Measurements from ENCODE around the gene HAS3.

Gene HAS3

DNA sequence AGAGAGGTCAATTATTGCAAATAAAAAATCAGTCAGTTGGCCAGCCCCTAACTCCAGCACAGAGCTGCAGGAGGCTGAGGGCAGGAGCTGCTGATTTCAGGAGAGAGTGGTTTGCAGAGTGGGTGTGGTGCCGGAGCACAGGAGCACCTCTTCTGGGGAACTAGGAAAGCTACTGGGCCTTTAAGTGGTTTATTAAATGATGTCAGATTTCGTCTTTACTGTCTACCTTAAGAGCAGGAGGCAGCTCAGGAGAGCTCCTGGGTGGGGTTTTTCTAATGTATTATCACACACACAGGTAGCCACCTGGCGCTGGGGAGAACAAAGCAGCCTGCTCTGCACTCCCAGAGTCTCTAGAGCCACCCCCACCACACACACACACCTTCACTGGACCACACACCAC, 11.5 kb upstream of the HAS3 start:
- DNase-seq (ENCODE audit: low read depth in 2 of 2): no peak

DNA sequence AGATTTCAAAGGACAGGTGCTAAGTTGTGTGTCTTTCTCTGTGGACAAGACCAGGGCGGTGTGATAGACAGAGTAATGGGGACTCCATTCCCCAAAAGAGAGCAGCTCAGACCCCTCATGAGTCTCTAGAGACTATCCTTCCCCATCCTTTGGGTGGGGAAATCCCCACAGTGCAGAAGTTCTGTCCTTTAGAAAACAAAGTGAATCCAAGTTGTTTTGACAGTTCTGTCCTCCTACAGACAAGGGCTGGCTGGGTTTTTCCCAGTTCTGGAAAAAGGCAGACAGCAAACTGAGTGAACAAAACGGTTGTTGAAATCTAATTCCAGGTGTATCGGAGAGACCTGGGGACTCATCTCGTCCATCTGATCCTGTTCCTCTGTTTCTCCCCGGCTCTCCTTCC, 11.0 kb upstream of the HAS3 start:
- DNase-seq (ENCODE audit: low read depth in 2 of 2): no peak

DNA sequence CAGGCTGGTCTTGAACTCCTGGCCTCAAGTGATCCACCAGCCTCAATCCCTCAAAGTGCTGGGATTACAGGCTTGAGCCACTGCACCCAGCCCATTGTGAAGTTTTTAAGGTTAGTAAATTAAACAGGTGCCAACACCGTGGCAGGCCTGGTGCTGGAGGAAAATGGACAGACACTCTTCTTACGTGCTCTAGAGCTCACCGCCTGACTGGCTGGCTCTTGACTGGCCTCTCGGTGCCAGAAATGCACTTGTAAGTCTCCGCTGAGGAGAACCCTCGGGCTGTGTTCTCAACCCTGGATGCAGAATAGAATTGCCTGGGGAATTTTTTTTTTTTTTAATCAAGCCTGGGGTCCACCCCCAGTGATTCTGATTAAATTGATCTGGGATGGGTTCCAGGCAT, 10.3 kb upstream of the HAS3 start:
- no peak for DNase-seq (ENCODE audit: low read depth in 2 of 2)

DNA sequence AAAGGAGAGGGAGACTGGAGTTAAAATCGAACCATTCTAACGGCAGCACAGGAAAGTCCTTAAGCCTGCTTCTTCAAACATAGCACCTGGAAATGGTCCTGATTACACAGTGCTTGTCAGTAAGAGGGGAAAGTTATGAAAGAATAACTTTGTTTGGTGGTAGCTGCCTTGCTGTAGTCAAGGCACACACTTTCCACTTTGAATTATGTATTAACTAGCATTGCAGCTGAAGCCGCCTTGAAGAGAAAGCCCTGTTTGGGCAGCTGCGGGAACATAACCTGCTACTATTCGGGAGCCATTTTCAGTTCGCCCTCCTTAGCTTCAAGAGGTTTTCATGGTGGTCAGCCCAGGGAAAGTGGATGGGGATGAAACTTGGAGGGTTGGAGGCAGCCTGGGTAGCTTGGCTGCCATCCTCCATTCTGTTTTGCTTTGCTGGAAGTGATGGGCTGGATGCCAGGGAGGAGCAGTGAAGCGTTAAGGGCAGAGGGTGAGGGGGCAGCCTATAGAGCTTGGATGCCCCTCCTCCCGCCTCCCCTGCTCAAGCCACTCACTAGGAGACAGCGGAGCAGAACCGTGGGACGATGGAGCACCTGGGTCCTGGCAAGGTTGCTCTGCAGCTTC, 5.3 kb upstream of the HAS3 start:
- DNase-seq (ENCODE audit: low read depth in 2 of 2): no peak

DNA sequence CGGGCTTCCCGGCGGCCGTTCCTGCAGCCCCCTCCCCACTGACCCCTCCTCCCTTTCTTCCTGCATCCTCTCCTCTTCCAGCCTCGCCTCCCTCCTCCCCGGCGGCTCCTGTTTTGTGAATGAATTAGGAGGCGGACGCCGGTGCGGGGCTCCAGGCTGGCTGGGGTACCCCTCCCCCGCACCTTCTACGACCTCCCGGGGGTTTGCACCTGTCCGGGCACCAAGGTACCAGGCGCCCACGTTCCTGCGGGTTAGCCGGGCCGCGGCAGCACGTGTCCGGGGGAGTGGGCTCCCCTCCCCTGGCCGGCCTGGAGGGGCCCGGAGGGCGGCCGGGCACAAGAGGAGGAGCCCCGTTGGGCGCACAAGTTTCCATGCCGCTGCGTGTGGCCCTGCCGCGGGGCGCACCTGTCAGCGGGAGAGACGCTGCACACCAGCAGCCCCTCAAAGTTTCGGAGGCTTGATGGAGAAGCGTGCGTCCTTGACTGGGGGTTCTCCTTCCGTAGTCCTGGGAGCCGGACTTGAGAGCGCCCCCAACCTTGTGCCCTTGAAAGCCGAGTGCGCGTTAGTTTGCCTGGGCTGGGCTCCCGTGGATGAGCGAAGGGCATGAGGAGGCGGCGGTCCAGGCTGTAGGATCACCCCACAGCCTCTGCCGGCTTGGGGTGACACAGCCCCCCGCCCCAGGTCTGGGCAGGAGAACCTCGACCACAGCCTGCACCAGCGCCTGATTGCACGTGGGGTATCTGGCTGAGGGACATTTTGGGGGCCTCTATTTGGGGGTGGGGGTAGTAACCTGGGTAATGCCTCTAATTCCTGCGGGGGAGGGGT, 1.2 kb downstream of the HAS3 start:
- DNase-seq (ENCODE audit: low read depth in 2 of 2): no peak

DNA sequence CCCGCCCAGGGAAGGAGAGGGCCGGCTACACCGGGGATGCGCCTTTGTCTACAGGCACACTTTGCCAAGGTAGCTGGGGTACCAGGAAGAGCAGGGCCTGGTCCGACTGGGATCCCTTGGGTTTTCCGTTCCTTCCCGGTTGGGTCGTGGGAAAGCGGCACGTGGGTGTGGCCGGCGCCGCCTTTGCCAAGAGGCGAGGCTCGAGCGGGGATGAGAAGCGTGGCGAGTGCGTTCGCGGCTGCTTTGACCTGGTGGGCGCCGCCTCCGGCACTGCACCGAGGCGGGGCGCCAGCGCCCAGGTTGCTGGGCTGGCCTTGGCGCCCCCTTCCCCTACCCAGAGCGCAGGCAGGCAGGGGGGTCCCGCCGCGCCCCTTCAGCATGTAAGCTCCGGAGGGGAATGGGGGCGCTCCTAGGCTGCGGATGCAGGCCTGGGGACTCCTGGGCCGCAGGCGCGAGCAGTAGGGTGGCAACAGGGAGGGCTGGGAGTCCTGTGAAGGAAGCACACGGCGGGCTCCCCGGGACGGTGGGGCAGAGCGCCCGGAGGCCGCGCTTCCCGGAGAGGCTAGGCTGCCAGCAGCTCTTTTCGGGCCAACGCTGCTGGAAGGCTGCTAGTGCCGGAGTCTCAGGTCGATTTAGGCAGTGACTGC, 2.0 kb downstream of the HAS3 start:
- no peak for DNase-seq (ENCODE audit: low read depth in 2 of 2)

DNA sequence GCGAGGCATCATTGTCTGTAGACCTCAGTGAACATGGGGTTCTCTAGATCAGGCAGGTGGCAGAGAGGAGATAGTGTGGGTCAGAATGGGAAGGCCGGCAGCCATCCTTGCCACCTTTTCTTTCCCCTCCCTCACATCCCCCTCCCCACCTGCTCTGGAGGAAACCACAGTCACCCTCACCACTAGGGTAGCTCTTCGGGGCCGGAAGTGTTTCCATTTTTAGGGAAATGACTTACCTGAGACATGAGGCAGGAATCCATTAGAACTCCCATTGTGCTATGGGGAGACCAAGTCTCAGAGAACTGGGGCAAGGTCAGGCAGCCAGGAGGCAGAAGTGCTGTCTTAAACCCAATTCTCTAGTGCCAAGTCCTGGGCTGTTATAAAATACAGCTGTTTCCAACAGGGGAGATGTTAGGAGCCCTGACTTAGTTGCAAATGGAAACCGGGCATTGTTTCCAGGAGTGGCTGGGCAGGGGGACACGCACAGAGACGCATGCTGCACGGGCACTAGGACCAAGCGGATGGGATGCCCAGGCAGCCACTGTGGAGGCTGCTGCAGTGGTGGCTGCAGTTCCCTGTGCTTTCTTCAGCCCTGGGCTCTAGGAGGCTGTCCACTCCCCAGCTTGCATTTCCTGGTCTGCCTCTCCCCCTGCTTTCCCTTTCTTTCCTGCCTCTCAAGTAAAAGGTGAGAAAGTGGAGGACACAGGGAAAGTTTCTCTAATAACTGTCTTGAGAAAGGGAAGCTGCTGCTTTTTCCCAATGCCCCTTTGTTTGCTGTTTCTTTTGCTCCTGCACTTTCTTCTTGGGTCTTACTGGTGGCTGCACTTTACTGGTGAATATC, 2.8 kb downstream of the HAS3 start:
- DNase-seq (ENCODE audit: low read depth in 2 of 2): no peak

DNA sequence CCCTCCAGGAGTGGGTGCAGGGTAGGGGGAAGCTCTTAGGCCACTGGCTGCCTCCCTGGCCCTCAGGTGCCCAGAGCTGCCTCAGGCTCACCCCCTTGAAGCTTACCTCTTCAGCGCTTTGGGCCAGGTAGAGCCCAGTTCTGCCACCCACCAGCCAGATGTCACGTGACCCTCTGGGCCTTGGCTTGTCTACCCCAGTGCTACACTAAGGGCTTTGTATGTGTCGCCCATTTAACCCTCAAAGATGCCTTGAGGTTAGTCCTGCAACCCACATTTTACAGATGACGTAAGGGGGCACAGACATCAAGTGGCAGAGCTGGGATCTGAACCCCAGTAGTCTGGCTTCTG, 3.4 kb downstream of the HAS3 start:
- DNase-seq (ENCODE audit: low read depth in 2 of 2): no peak

DNA sequence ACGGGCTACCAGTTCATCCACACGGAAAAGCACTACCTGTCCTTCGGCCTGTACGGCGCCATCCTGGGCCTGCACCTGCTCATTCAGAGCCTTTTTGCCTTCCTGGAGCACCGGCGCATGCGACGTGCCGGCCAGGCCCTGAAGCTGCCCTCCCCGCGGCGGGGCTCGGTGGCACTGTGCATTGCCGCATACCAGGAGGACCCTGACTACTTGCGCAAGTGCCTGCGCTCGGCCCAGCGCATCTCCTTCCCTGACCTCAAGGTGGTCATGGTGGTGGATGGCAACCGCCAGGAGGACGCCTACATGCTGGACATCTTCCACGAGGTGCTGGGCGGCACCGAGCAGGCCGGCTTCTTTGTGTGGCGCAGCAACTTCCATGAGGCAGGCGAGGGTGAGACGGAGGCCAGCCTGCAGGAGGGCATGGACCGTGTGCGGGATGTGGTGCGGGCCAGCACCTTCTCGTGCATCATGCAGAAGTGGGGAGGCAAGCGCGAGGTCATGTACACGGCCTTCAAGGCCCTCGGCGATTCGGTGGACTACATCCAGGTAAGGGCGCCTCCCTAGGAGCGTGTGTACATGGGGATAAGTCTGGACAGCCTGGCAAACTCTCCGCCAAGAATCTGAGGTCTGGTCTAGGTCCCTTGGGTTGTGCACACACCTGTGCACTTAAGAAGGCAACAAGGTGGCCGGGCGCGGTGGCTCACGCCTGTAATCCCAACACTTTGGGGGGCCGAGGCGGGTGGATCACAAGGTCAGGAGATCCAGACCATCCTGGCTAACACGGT, 4.2 kb downstream of the HAS3 start:
- DNase-seq (ENCODE audit: low read depth in 2 of 2): no peak

DNA sequence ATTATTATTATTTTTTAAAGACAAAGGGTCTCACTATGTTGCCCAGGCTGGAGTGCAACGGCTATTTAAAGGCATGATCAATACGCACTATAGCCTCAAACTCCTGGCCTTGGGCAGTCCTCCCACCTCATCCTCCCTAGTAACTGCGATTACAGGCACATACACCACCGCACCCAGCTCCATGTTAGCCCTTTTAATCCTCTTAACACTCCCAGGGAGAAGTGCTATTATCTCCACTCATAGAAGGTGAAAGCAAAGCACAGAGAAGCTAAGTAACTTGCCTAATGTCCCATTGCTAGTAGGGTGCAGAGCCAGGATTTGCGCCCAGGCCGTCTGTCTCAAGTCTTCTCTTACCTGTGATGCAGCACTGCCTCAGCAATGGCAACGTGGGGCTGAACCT, 5.0 kb downstream of the HAS3 start:
- DNase-seq (ENCODE audit: low read depth in 2 of 2): no peak

DNA sequence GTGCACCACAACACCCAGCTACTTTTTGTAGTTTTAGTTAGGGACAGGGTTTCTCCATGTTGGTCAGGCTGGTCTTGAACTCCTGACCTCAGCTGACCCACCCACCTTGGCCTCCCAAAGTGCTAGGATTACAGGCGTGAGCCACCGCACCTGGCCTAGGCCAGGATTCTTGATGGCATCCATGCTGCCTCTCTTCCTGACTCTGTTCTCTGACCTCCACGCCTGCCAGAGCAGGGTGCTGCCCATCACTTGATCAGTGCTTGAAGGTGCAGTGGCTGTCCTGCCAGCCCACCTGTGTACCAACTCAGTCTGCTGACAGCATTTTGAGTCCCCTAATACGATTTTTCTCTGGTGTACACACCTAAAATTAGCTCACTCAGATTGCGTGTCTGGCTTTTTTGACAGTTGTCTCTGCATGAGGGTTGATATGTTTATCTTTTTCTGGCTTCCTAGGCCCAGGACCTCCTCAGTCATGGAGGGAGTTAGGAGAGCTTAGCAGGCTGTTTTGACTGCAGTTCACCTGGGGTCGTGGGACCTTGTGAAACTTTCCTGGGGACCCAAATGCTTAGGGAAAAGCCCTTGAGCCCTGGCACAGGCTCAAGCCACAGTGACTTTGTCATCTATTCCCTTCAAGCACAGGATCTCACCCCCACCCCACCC, 5.9 kb downstream of the HAS3 start:
- no peak for DNase-seq (ENCODE audit: low read depth in 2 of 2)

DNA sequence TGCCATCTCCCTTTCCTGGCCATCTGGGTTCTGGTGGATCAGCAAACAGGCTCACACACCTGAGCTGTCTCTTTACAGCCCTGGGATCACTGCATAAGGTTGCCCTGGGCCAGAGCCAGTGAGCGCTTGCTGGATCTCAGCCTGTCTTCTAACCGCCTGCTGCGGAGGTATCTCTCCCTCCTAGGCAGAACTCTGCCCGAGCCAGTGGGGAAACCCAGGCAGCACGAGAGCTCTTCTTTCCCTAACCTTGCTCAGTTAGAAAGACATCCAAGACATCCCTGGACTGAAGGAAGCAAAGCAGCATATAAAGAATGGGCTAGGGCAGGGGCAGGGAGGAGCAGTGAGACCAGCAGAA, 6.4 kb downstream of the HAS3 start:
- no peak for DNase-seq (ENCODE audit: low read depth in 2 of 2)

DNA sequence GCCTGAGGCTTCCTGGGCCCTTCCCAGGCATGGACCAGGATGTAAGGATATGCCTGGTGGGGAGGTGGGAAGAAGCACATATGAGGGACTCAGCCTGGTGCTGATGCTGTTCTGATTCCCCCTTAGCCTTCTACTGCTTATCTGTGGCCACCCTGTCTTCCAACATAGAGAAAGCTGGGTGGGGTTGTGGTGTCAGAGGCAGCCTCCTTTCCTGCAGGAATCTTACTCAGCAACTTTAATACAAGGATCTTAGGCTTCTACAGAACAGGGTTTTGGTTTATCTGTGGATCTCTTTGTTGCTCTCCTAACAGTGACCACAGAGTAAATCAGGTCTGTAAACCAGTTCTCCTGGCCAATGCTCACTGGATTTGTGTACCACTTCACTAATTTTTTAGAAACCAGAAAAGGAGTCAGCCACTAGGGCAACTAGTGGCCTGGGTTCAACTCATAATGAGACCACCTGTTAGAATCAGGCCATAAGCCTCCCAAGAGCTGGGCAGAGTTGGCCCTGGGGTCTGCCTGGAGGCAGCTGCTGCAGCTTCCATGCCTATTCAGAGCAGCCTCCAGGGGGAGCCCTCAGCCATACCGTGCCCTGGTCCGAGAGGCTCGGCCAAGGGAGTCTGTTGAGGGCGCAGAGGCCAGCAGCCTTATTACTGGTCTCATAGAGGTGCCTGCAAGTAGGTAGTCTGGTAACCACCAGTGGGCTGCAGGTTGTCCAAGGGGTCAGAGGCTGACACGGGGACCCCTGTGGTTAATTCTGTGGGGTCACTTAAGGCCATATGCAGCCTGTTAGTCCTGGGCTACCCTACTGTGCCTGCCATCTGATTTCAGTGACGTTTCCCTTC, 7.1 kb downstream of the HAS3 start:
- DNase-seq (ENCODE audit: low read depth in 2 of 2): peak; percentile 39 to 62

DNA sequence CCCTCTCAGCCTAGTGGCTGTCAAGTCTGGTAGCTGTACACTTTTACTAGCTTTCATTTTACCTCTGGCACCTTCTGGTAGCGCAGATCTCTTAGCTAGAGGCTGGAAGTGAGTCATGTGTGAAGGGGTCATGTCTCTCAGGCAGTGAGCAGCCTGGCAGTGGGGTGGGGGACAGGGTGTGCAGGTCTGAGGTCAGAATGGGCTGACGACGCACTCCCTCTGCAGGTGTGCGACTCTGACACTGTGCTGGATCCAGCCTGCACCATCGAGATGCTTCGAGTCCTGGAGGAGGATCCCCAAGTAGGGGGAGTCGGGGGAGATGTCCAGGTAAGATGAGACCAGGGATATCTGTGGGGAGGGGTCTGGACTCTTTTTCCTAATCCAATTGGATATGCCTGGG, 7.8 kb downstream of the HAS3 start:
- no peak for DNase-seq (ENCODE audit: low read depth in 2 of 2)

DNA sequence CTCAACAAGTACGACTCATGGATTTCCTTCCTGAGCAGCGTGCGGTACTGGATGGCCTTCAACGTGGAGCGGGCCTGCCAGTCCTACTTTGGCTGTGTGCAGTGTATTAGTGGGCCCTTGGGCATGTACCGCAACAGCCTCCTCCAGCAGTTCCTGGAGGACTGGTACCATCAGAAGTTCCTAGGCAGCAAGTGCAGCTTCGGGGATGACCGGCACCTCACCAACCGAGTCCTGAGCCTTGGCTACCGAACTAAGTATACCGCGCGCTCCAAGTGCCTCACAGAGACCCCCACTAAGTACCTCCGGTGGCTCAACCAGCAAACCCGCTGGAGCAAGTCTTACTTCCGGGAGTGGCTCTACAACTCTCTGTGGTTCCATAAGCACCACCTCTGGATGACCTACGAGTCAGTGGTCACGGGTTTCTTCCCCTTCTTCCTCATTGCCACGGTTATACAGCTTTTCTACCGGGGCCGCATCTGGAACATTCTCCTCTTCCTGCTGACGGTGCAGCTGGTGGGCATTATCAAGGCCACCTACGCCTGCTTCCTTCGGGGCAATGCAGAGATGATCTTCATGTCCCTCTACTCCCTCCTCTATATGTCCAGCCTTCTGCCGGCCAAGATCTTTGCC, 9.0 kb downstream of the HAS3 start:
- DNase-seq (ENCODE audit: low read depth in 2 of 2): no peak

DNA sequence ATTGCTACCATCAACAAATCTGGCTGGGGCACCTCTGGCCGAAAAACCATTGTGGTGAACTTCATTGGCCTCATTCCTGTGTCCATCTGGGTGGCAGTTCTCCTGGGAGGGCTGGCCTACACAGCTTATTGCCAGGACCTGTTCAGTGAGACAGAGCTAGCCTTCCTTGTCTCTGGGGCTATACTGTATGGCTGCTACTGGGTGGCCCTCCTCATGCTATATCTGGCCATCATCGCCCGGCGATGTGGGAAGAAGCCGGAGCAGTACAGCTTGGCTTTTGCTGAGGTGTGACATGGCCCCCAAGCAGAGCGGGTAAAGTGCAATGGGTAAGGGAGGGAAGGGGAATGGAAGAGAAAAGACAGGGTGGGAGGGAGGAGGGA, 9.5 kb downstream of the HAS3 start:
- no peak for DNase-seq (ENCODE audit: low read depth in 2 of 2)

DNA sequence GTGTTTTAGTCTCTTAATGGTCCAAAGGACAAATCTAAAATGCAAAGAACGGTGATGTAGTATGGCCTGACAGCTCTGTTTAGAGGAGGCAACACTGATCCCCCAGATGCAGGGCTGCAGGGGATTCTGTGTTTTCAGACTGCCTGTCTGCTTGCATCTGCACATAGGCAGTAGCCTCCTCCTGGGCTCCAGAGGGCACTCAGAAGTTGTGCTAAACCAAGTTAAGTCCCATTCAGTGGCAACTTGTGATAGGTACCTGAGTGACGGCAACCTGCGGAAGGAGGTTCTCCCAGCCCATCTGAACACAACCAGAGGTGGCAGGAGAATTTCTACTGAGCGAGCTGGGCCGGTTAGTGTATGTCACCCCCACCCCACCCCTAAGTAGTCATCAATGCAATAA, 9.9 kb downstream of the HAS3 start:
- DNase-seq (ENCODE audit: low read depth in 2 of 2): no peak

DNA sequence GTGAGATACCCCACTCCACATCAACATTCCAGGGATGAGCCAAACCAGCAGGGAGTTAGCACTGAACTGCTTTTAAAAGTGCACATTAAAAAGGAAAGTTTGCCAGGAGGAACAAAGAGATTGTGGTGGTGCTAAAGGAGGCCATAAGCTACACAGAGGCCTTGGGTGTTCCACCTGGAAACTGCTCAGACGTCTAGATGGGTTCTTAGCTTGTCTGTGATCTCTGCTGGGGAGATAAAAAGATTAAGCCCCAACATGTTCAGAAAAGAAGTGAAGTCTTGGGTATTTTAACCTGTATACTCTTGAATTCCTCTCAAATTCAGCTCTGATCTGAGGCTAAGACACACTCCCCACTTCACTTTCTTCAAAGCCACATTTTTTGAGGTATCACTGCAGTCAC, 10.4 kb downstream of the HAS3 start:
- DNase-seq (ENCODE audit: low read depth in 2 of 2): no peak

DNA sequence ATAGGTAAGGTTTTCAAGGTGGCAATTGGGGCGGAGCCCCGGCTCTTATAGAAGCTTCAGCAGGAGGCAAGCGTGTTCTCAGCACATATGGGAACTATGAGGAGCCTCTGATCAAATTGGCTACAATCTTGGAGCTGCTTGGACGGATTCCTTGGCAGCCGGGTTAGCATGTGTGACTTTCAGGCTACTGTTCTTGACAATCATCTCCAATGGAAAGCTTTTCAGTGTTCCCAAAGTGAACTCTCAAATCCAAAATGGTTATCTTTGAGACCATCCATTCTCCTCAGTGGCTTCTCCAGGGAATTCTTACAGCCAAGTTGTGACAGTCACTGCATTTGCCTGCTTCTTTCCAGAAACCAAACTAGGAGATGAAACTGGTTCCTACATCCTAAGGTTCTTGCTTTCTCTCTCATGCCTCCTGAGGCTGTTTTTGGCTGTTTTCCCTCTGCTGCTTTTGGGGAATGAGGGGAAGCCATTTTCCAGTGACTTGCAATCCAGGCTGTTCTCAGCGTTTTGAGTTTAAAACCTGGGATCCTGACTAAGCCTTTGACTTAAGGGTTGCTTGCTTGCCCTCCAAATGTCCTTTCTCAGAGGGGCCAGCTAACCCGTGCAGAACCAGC, 10.9 kb downstream of the HAS3 start:
- DNase-seq (ENCODE audit: low read depth in 2 of 2): no peak

Measured in activated CD4-positive, alpha-beta T cell treated with anti-CD3 and anti-CD28 coated beads for 24 hours (primary cell).